ENCODE results near the gene DENND10.
"Not testable (repeated sequence)": the region's sequence is repeated elsewhere in the genome, so short reads cannot be mapped to it uniquely, and the experiment has no call there.

The DENND10 gene

GRCh38 chr10:119166118-119166500 lies 62.2 kb downstream of the DENND10 start:
- no peak for DNase-seq

- no peak for DNase-seq
Measured at GRCh38 chr10:119166564-119166963, 62.7 kb downstream of the DENND10 start.

DNA sequence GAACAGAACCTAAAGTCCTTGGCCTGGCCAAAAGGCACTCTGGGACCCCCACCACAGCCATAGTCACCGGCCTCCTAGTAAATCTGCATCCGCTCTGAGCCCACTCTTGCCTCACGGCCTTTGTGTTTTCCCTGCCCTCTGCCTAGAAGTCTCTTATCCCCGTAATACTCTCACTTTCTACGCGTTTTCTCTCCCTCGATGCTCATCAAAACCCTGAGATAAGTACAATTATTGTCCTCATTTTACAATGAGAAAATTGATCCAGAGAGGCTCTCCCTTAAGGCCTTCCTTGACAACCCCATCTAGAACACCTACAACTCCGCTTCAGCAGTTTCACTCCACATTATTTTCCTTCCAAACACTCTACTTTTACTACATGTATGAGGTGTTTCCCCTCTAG lies 63.1 kb downstream of the DENND10 start:
- DNase-seq, result no peak

GRCh38 chr10:119174109-119174508 lies 70.2 kb downstream of the DENND10 start:
- DNase-seq, result no peak

DNA sequence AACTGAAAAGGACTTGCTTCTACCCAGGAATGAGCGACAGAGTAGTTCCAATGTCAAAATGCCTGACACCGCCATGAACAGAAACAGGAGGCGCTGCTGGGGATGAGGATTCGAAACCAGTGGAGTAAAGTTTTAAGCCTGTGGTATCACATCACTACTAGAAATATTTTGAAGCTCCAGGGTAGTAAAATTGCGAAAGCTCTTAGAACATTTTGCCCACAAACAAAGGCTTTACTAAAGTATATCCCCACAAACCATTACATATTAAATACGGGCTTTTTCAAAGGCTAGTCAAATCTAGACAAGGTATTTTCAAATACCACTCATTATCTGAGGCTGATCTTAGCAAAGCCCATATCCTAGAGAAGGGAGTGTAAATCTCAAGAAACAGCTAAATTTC lies 72.3 kb downstream of the DENND10 start:
- DNase-seq, result no peak

GRCh38 chr10:119177708-119178371 lies 73.9 kb downstream of the DENND10 start:
- DNase-seq, result no peak

DNA sequence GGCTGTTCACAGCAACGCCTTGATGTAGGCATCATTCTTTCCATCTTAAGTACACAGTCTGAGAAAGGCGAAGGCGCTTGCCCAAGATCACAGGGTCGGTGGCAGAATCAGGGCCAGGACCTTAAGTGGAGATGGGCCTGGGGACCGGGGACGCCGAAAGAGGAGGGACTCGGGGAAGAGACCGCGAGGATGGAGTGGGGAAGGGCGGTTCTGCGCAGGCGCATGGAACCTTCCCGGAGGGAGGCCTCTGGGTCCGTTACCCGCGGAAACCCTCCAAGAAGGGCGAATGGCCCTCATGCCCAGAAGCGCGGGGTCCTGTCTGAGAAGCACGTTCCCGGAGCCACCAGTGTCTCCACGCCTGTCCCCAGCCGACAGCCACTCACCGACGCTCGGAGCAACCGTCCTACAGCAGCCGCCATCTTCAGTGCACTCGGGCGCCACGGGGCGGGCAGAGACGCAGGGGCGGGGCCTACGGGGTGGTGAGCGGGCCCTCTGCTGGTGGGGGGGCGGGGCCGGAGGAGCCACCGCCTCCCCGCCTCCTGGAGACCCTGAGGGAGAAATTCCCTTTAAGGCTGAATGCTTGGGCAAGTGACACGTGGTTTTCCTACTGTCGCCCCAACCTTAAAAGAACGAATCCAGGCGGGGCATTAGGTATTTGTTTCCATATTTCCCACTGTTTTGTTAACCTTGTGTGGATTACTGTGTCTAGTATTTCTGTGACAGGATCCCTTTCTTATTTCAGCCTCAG lies 74.6 kb downstream of the DENND10 start, which contains the start of gene PRDX3:
TSS of gene PRDX3 (minus strand) at position 441 of the 748 bp plus-strand sequence. CDS start at position 419, 22 bp downstream.
- peak; percentile 49 to 98 (median 89) for DNase-seq

DNA sequence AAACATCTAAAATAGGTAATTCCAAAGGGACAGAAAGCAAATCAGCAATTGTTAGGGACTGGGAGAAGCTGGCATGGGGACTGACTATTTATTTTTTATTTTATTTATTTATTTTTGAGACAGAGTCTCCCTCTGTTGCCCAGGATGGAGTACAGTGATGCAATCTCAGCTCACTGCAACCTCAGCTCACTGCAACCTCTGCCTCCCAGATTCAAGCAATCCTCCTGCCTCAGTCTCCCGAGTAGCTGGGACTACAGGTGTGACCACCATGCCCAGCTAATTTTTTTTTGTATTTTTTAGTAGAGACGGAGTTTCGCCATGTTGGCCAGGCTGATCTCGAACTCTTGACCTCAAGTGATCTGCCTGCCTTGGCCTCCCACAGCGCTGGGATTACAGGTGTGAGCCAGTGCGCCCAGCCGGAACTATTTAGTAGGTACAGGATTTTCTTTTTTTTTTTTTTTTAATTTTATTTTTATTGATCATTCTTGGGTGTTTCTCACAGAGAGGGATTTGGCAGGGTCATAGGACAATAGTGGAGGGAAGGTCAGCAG lies 77.0 kb downstream of the DENND10 start:
- DNase-seq, result not testable (repeated sequence)

- no peak for DNase-seq
Measured at GRCh38 chr10:119183664-119184412, 79.9 kb downstream of the DENND10 start.

Data from amygdala (tissue), 56 donors.